GM21367 (cell line): Measurements from ENCODE around the gene PTPRD.

ENCODE experiments used
- ATAC-seq: cut with Tn5 transposase; IDR thresholded peaks from one replicate; pipeline ENCODE4 v1.9.1; 2021; ENCODE audit not compliant: unreplicated experiment

Gene PTPRD

GRCh38 chr9:9223175-9223574 lies 1389.6 kb downstream of the PTPRD start:
- no peak for ATAC-seq

DNA sequence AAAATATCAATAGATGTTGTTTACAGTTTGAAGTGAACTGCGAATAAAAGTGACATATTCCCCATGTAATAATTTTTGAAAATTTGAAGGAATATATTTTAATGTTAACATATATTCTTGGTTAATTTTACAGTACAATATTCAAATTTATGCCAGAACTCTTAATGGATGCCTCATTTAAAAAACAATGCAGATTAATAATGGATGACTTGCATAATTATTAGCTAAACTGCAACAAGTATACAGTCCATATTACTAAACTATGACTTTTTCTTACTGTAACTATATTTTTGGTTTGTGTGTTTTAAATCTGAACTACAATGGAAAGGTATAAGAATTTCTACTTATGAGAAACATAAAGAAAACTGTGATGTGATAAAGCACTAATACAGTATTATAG lies 1390.1 kb downstream of the PTPRD start:
- no peak for ATAC-seq

- no peak for ATAC-seq
These were observed 1395.9 kb downstream of the PTPRD start for GRCh38 chr9:9216934-9217333.

GRCh38 chr9:9215050-9215449 lies 1397.8 kb downstream of the PTPRD start:
- no peak for ATAC-seq

- ATAC-seq: no peak
These were observed 1398.7 kb downstream of the PTPRD start for GRCh38 chr9:9214066-9214465.

DNA sequence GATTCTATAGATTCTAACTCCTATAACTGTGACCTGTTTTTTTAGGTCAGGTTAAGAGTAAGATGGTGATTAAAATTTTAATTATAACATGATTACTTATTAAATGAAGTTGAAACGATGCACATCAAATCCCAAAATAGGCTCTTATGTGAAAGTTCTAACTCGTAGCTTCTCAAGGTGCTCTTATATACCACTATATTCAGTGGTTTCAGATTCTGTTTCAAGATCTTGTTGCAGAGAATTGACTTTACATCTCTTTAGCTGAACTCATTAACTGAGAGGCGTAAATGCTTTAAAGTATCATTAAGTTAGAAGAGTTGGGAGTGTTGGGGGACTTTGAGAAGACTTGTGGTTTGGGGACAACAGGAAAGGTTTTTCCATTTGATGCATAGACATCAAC lies 1399.8 kb downstream of the PTPRD start:
- ATAC-seq: no peak

DNA sequence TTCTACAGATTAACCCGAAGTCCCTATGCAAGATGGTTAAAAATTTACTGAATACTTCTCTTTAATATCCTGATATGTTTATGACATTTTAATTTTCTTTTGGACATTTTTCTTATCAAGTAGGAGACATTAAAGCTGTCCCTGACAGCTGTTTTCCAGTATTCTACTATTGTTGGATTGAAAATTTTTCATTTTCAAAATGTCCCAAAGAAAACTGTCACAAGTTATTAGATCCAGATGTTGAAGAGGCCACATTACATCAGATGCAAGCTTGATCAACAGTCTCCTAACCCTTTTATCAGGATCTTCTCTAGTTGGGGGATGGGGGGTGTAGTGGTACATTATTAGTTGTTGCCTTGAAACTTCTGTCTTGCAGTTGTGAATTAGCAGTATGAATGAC lies 1410.5 kb downstream of the PTPRD start:
- no peak for ATAC-seq

DNA sequence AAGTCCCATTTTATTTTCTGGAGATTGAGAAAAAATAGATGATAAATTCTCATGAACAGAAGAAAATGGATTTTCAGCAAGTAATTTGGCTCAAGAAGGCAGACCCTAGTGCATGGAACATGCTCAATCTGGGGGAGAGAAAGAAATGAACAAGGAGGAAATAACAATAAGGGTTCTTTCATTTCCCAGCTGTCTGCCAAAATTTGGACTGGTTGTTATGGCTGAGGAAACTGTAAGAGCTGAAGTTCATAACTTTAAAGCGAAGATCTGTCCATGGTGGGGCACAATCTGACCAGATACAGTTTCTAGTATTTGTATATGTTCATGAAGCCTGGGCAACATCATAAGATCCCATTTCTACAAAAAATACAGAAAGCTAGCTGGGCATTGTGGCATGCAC lies 1426.7 kb downstream of the PTPRD start:
- ATAC-seq: no peak

GRCh38 chr9:9182431-9182830 lies 1430.4 kb downstream of the PTPRD start:
- no peak for ATAC-seq

DNA sequence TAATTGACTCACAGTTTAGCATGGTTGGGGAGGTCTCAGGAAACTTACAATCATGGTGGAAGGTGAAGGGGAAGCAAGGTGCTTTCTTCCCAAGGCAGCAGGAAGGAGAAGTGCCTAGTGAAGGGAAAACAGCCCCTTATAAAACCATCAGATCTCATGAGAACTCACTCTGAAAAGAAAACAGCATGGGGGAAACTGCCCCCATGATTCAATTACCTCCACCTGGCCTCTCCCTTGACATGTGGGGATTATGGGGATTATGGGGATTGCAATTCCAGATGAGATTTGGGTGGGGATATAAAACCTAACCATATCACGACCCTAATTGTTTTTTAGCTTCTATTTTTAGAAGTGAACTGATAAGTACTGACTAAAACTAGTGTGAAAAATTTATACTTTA lies 1435.7 kb downstream of the PTPRD start:
- ATAC-seq: no peak

- ATAC-seq: no peak
These were observed 1438.4 kb downstream of the PTPRD start for GRCh38 chr9:9174358-9174757.

- no peak for ATAC-seq
These were observed 1439.5 kb downstream of the PTPRD start for GRCh38 chr9:9173264-9173663.

GRCh38 chr9:9170439-9171134 lies 1442.2 kb downstream of the PTPRD start:
- ATAC-seq: no peak

- no peak for ATAC-seq
These were observed 1470.8 kb downstream of the PTPRD start for GRCh38 chr9:9142001-9142400.

DNA sequence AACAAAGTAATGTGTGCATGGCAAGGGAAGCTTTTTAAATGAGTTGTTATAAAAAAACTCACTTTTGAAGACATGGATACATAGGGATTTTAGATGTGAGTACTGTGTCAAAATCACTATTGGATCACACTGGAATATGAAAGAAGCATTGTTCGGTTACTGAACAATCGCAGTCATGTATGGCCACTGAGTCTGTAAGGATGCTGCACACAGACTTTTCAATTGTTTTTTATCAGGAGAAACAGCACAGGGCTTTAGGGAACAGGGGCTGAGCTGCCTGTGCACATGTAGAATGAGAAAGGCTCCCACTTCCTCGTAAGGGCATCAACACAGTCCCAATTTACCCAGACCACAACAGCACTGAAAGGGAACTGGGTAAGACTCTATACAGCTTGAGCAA lies 1479.3 kb downstream of the PTPRD start:
- ATAC-seq: no peak

DNA sequence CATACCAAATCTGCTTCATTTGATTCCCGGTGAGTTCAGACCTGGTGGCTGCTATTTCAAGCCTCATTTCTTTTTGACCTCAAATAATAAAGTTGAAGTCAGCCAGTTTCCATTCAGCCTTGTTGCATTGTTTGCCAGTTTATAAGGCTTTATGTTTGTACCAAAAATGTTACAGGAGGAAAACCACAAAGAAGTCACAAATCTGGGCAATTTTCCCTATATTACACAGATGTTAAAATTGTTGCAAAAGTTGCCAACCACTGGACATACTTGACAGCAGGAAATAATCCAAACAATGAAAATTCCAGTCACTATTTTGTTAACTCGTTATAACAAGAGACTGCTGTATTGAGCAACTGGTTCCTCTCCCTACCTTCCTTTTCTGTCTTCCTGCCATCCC lies 1488.2 kb downstream of the PTPRD start:
- no peak for ATAC-seq

- ATAC-seq: no peak
These were observed 1490.4 kb downstream of the PTPRD start for GRCh38 chr9:9122230-9122875.

GRCh38 chr9:9117866-9118265 lies 1494.9 kb downstream of the PTPRD start:
- ATAC-seq: no peak

- ATAC-seq: no peak
These were observed 1500.6 kb downstream of the PTPRD start for GRCh38 chr9:9112001-9112720.

GRCh38 chr9:9108641-9109040 lies 1504.2 kb downstream of the PTPRD start:
- no peak for ATAC-seq

- no peak for ATAC-seq
These were observed 1510.5 kb downstream of the PTPRD start for GRCh38 chr9:9102295-9102694.

DNA sequence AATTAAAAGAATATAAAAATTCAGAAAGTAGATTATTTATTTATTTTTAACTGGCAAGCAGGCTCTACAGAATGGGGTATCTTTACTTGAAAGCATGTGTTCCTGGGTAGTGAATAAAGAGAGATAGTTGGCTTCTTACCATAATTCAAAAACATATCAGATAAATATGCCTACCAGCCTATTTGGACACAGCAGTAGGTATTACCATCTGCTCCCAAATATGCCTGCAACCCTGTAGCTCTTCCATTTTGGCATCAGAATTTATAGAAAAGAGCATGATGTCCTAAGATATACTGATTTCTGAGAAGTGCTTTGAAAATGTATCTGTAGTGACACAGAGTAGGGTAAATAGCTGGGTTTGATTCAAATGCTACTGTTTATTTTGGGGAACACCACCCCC lies 1512.7 kb downstream of the PTPRD start:
- ATAC-seq: no peak
